PC-9 (cell line): ENCODE data around the gene LARGE1. TPM values are rescaled to one million over a fixed set of nuclear protein-coding genes. Genes with fewer than 3 reads are reported as not detected.

ENCODE experiments used
- BruUV-seq: library from RNA; stranded (reverse); fragments of 400-500 nt; replicated peaks from 2 replicates; lab custom pipeline; 2021; lab: Mats Ljungman, UMichigan
- CTCF ChIA-PET: fragments of 300-600 bp; sonication (Branson Sonifier 250); formaldehyde crosslinking; loops from one replicate; lab custom pipeline; 2022; ENCODE audit warnings: antibody characterized with exemption; lab: Charles Lee
- POLR2A ChIA-PET: fragments of 300-600 bp; sonication (Branson Sonifier 250); formaldehyde crosslinking; loops from one replicate; lab custom pipeline; 2022; ENCODE audit warnings: antibody characterized with exemption; ENCODE audit not compliant: unreplicated experiment; lab: Charles Lee
- DNase-seq, 2 experiments: peaks; one replicate each; pipeline versions ENCODE4 v3.0.0 to v3.0.0-alpha.2; 2015 to 2022; ENCODE audit warnings: mixed read lengths in 1 of 2
- H2AFZ ChIP-seq: fragments of 200-600 bp; sonication (generic); 2 replicates; pipeline ENCODE4 v1.8.1; 2017; ENCODE audit warnings: antibody characterized with exemption
- H3F3A ChIP-seq: fragments of 200-600 bp; sonication (generic); 2 replicates; pipeline ENCODE4 v1.8.1; 2017; ENCODE audit warnings: antibody characterized with exemption, mild to moderate bottlenecking, low read depth; ENCODE audit not compliant: insufficient read depth
- H3K27ac ChIP-seq: fragments of 200-600 bp; sonication (generic); 2 replicates; pipeline ENCODE4 v1.6.1; 2016; ENCODE audit warnings: mixed run types
- H3K27me3 ChIP-seq: fragments of 200-600 bp; sonication (generic); 2 replicates; pipeline ENCODE4 v1.6.1; 2016; ENCODE audit warnings: low read depth, mixed run types; ENCODE audit not compliant: insufficient read depth
- H3K36me3 ChIP-seq: fragments of 200-600 bp; sonication (generic); 2 replicates; pipeline ENCODE4 v1.6.1; 2016; ENCODE audit warnings: low read depth, mixed run types
- H3K4me1 ChIP-seq: fragments of 200-600 bp; sonication (generic); replicated peaks from 2 replicates; pipeline ENCODE4 v1.6.1; 2016; ENCODE audit warnings: mixed run types; ENCODE audit not compliant: insufficient read depth
- H3K4me2 ChIP-seq: fragments of 200-600 bp; sonication (generic); 2 replicates; pipeline ENCODE4 v1.6.1; 2017; ENCODE audit warnings: mixed run types
- H3K4me3 ChIP-seq: fragments of 200-600 bp; sonication (generic); 2 replicates; pipeline ENCODE4 v1.6.1; 2016; ENCODE audit warnings: mixed run types
- H3K79me2 ChIP-seq: fragments of 200-600 bp; sonication (generic); 2 replicates; pipeline ENCODE4 v1.6.1; 2017; ENCODE audit warnings: low read depth, mixed run types
- H3K9me2 ChIP-seq: fragments of 200-600 bp; sonication (generic); 2 replicates; pipeline ENCODE4 v1.8.1; 2017; ENCODE audit warnings: mild to moderate bottlenecking; ENCODE audit not compliant: insufficient read depth
- H3K9me3 ChIP-seq: fragments of 200-600 bp; sonication (generic); 2 replicates; pipeline ENCODE4 v1.8.1; 2016; ENCODE audit warnings: low read depth; ENCODE audit not compliant: insufficient read depth
- H4K20me1 ChIP-seq: fragments of 200-600 bp; sonication (generic); 2 replicates; pipeline ENCODE4 v1.8.1; 2017; ENCODE audit not compliant: insufficient read depth
- EZH2 ChIP-seq: fragments of 200-600 bp; sonication (generic); IDR thresholded peaks from 2 replicates; pipeline ENCODE4 v1.8.0; 2017; ENCODE audit warnings: antibody characterized with exemption, low read depth
- intact Hi-C: fragments of 100-400 bp; cut with micrococcal nuclease; formaldehyde crosslinking; loops from one replicate; pipeline ENCODE4 v1.10.0; 2022; ENCODE audit not compliant: unreplicated experiment
- total RNA-seq: library from RNA; stranded (reverse); gene quantifications from 2 replicates; pipeline ENCODE4 v1.2.3, GENCODE V29; 2021
- TF ChIP-seq, protein P1 (sequence below): fragments of 200-600 bp; sonication (generic); conservative IDR thresholded peaks from 2 replicates; pipeline ENCODE4 v1.6.1; 2017; ENCODE audit warnings: mixed run types, antibody characterized with exemption, mild to moderate bottlenecking, moderate library complexity

The LARGE1 gene
- total RNA-seq, 1 experiment from 2014 or later: 12.5 TPM

DNA sequence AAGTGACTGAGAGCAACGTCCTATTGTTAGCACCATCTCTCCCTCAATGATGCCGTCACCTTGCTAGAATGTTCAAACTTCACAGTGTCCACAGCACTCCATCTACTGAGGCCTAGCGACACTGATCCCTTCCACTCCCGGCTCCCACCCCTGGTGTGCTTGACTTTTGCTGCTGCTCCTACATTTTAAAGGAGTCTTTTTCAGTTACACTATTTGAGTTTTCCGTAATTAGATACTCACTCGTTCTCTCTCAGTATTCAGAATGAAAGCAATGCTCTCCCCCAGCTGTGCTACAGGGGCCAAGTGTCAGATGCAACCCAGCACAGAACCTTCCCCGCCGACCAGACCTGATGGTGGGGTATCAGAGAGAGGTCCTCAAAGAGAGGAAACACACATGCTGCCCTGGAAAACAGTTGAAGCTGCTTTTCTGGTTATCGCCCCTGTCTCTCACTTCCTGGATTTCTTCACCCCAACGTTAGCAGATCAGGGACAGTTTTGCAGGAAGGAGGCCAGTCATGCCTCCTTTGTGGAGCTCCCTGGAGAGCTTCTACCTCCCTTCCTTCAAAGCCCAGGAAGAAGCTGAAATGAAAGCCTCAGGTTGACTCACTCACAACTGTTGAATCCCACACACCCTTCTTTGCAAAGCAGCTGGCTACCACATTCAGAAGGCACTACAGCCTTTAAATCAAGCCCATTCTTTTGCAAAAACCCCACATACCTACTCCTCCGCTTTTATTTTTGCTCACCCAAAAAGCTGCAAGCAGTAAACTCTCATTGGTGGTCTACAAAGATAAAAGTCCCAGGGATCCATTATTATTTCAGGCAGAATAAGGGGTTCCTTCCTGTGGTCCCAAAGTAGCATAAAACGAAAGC lies 23.5 kb downstream of the LARGE1 start:
- H3K27me3 ChIP-seq: no peaks in the 10 kb centered on the region
- no peaks in the 10 kb centered on the region for H3K36me3 ChIP-seq
- TF ChIP-seq, protein P1, sequence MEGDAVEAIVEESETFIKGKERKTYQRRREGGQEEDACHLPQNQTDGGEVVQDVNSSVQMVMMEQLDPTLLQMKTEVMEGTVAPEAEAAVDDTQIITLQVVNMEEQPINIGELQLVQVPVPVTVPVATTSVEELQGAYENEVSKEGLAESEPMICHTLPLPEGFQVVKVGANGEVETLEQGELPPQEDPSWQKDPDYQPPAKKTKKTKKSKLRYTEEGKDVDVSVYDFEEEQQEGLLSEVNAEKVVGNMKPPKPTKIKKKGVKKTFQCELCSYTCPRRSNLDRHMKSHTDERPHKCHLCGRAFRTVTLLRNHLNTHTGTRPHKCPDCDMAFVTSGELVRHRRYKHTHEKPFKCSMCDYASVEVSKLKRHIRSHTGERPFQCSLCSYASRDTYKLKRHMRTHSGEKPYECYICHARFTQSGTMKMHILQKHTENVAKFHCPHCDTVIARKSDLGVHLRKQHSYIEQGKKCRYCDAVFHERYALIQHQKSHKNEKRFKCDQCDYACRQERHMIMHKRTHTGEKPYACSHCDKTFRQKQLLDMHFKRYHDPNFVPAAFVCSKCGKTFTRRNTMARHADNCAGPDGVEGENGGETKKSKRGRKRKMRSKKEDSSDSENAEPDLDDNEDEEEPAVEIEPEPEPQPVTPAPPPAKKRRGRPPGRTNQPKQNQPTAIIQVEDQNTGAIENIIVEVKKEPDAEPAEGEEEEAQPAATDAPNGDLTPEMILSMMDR: no peak
- no peak for TF ChIP-seq EZH2
- no peak overlapping the region for H2AFZ ChIP-seq
- no peaks in the 10 kb centered on the region for H3F3A ChIP-seq
- H3K27ac ChIP-seq: no peak overlapping the region
- no peak for DNase-seq
- H3K4me2 ChIP-seq: no peak overlapping the region
- H3K9me2 ChIP-seq: no peaks in the 10 kb centered on the region
- H3K9me3 ChIP-seq: no peaks in the 10 kb centered on the region
- H4K20me1 ChIP-seq: no peaks in the 10 kb centered on the region
- ChIA-PET POLR2A (no interaction called here), CTCF (no interaction called here)
- H3K4me3 ChIP-seq: no peak overlapping the region
- intact Hi-C loops: no loop called here
- no peaks in the 10 kb centered on the region for H3K79me2 ChIP-seq
- BruUV-seq: no TSS peak
- no peaks in the 10 kb centered on the region for H3K4me1 ChIP-seq

GRCh38 chr22:33896154-33896553 lies 24.1 kb downstream of the LARGE1 start:
- POLR2A ChIA-PET: no interaction called here
- Histone ChIP-seq H3K27me3 (no peaks in the 10 kb centered on the region), H3K79me2 (no peaks in the 10 kb centered on the region), H2AFZ (no peak overlapping the region), H3K36me3 (no peaks in the 10 kb centered on the region), H3F3A (no peaks in the 10 kb centered on the region), H3K4me1 (no peaks in the 10 kb centered on the region), H4K20me1 (no peaks in the 10 kb centered on the region), H3K27ac (no peak overlapping the region), H3K4me2 (no peak overlapping the region), H3K9me2 (no peaks in the 10 kb centered on the region), H3K4me3 (no peak overlapping the region), H3K9me3 (no peaks in the 10 kb centered on the region)
- intact Hi-C loops: no loop called here
- no TSS peak for BruUV-seq
- TF ChIP-seq, protein P1: no peak
- TF ChIP-seq EZH2: no peak
- CTCF ChIA-PET: no interaction called here
- no peak for DNase-seq

DNA sequence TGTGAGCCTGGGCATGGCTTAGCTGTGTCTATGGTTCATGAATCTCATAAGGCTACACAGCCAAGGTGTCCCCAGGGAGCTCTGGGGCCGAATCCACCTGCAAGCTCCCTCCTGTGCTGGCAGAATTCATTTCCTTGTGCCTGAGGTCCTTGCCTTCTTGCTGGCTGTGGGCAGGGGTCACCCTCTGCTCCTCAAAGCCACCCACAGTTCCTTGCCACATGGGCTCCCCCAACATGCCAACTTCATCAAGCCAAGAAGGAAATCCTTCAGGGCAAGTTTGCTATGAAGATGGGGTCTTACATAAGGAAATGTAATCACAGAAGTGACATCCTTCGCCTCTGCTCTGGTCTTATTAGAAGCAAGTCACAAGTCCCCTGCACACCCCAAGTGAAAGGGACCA lies 24.8 kb downstream of the LARGE1 start:
- Histone ChIP-seq H3K27ac (no peak overlapping the region), H3K79me2 (no peaks in the 10 kb centered on the region), H3K4me1 (no peaks in the 10 kb centered on the region), H3K4me2 (no peak overlapping the region), H3K9me2 (no peaks in the 10 kb centered on the region), H3K9me3 (no peaks in the 10 kb centered on the region), H2AFZ (no peak overlapping the region), H3K36me3 (no peaks in the 10 kb centered on the region), H3K4me3 (no peak overlapping the region), H4K20me1 (no peaks in the 10 kb centered on the region), H3F3A (no peaks in the 10 kb centered on the region), H3K27me3 (no peaks in the 10 kb centered on the region)
- POLR2A ChIA-PET: no interaction called here
- DNase-seq: no peak
- no peak for TF ChIP-seq EZH2
- TF ChIP-seq, protein P1: no peak
- CTCF ChIA-PET: no interaction called here
- intact Hi-C loops: no loop called here
- BruUV-seq: no TSS peak
